K562 (cell line): ENCODE results near the gene OR52B6. TPM values are rescaled to one million over a fixed set of nuclear protein-coding genes. Genes with fewer than 3 reads are reported as not detected.
A peak's percentile ranks its signal among the peaks of the same experiment; 100 is the strongest.

Experiments used
- ATAC-seq: fragments of 200-7000 bp; cut with Tn5 transposase; 3 replicates; pipeline ENCODE4 v1.9.1; 2020; ENCODE audit warnings: moderate library complexity
- BruUV-seq: library from RNA; stranded (reverse); fragments of 400-500 nt; replicated peaks from 2 replicates; lab custom pipeline; 2021; lab: Mats Ljungman, UMichigan
- CTCF ChIA-PET: fragments of 300-600 bp; formaldehyde crosslinking; extraction: SDS; loops from one replicate; lab custom pipeline; 2021; ENCODE audit warnings: low intra/inter-chr PET ratio; lab: Yijun Ruan, JAX
- POLR2A ChIA-PET: fragments of 300-600, 350-650 bp; sonication (Branson Sonifier 250); formaldehyde crosslinking; extraction: SDS; loops from one replicate; lab custom pipeline; 2021; ENCODE audit warnings: antibody characterized with exemption, inconsistent platforms; lab: Yijun Ruan, JAX
- DNase-seq, 4 experiments: peaks; one replicate each; pipeline versions ENCODE4 v3.0.0 to v3.0.0-alpha.2; 2011 to 2018; ENCODE audit warnings: low spot score in 3 of 4, mixed read lengths in 3 of 4; ENCODE audit errors: extremely low read depth in 1 of 4
- FAIRE-seq: peaks from 2 replicates; lab custom pipeline; 2011; peaks lifted over from hg19 to GRCh38; lab: Jason Lieb, UNC
- H2AFZ ChIP-seq: 2 replicates; pipeline ENCODE4 v1.6.0; 2011; ENCODE audit warnings: low read depth, low read length, control low read depth, inconsistent platforms
- H3K27ac ChIP-seq: fragments of 200-600 bp; 3 replicates; pipeline ENCODE4 v1.8.0; 2011; ENCODE audit warnings: low read depth, mild to moderate bottlenecking, control low read depth, inconsistent platforms, low read length, moderate library complexity, mixed read lengths; ENCODE audit errors: extremely low read depth
- H3K27me3 ChIP-seq, 2 experiments: fragments of 300-600 bp in 1 of 2; 2 replicates in 1 of 2; 3 replicates in 1 of 2; pipeline versions ENCODE4 v1.6.0 to v1.8.0; 2011; ENCODE audit warnings: inconsistent platforms in 2 of 2, low read length in 2 of 2, mild to moderate bottlenecking in 1 of 2, mixed read lengths in 1 of 2, moderate library complexity in 1 of 2; ENCODE audit not compliant: control insufficient read depth in 2 of 2, insufficient read depth in 2 of 2
- H3K36me3 ChIP-seq: fragments of 300-600 bp; 3 replicates; pipeline ENCODE4 v1.8.0; 2011; ENCODE audit warnings: mild to moderate bottlenecking, low read length, inconsistent platforms; ENCODE audit not compliant: control insufficient read depth, insufficient read depth
- H3K4me1 ChIP-seq, 2 experiments: fragments of 200-600 bp in 1 of 2; replicated peaks in 1 of 2; 2 replicates in 1 of 2; 3 replicates in 1 of 2; pipeline versions ENCODE4 v1.5.1 to v1.8.0; 2011; ENCODE audit warnings: inconsistent platforms in 2 of 2, low read length in 2 of 2, mild to moderate bottlenecking in 1 of 2, mixed read lengths in 1 of 2, moderate library complexity in 1 of 2; ENCODE audit not compliant: control insufficient read depth in 2 of 2, insufficient read depth in 2 of 2
- H3K4me2 ChIP-seq: 2 replicates; pipeline ENCODE4 v1.6.1; 2011; ENCODE audit warnings: low read length, control low read depth, inconsistent platforms, mixed read lengths; ENCODE audit not compliant: insufficient read depth
- H3K4me3 ChIP-seq: fragments of 200-600 bp; sonication (generic), shearing (Covaris generic); 2 replicates; pipeline ENCODE4 v1.5.1; 2016; ENCODE audit warnings: control low read depth, inconsistent platforms
- H3K79me2 ChIP-seq: fragments of 200-600 bp; 3 replicates; pipeline ENCODE4 v1.8.0; 2011; ENCODE audit warnings: low read length, inconsistent platforms; ENCODE audit not compliant: control insufficient read depth, insufficient read depth
- H3K9ac ChIP-seq, 2 experiments: 2 replicates each; pipeline versions ENCODE4 v1.6.0 to v1.6.1; 2011; ENCODE audit warnings: low read depth in 2 of 2, low read length in 2 of 2, control low read depth in 1 of 2, inconsistent platforms in 1 of 2, mild to moderate bottlenecking in 1 of 2, mixed read lengths in 1 of 2; ENCODE audit not compliant: insufficient read depth in 1 of 2
- H3K9me1 ChIP-seq: one replicate; pipeline ENCODE4 v1.6.0; 2011; ENCODE audit warnings: inconsistent platforms, mild to moderate bottlenecking, low read length, moderate library complexity; ENCODE audit not compliant: control insufficient read depth, insufficient read depth
- H3K9me3 ChIP-seq: replicated peaks from 2 replicates; pipeline ENCODE4 v1.5.1; 2011; ENCODE audit warnings: low read depth, low read length, inconsistent platforms; ENCODE audit not compliant: control insufficient read depth, insufficient read depth
- H4K20me1 ChIP-seq: replicated peaks from 2 replicates; pipeline ENCODE4 v1.6.1; 2011; ENCODE audit warnings: low read length, inconsistent platforms, mixed read lengths; ENCODE audit not compliant: control insufficient read depth, insufficient read depth
- CBFA2T2 ChIP-seq: fragments of 450-650 bp; conservative IDR thresholded peaks from 2 replicates; pipeline ENCODE4 v1.6.1; 2017; ENCODE audit warnings: mild to moderate bottlenecking
- CC2D1A ChIP-seq: fragments of 450-650 bp; IDR thresholded peaks from 2 replicates; pipeline ENCODE4 v1.6.1; 2017; ENCODE audit warnings: mild to moderate bottlenecking
- CREBBP ChIP-seq: IDR thresholded peaks from one replicate; pipeline ENCODE4 v1.6.1; 2012; ENCODE audit warnings: low read depth, mild to moderate bottlenecking, control low read depth, inconsistent platforms, low read length
- EHMT2 ChIP-seq: fragments of 450-650 bp; IDR thresholded peaks from 2 replicates; pipeline ENCODE4 v1.6.1; 2018; ENCODE audit warnings: antibody characterized with exemption
- HDAC1 ChIP-seq, 2 experiments: fragments of 450-650 bp; IDR thresholded peaks; 2 replicates each; pipeline ENCODE4 v1.6.1; 2016 to 2017; ENCODE audit warnings: inconsistent platforms in 1 of 2, mild to moderate bottlenecking in 1 of 2, moderate library complexity in 1 of 2
- HEY1 ChIP-seq: fragments of 250-450 bp; sonication (Bioruptor Pico); IDR thresholded peaks from 2 replicates; pipeline ENCODE4 v1.5.0; 2020; ENCODE audit warnings: mild to moderate bottlenecking, moderate library complexity, borderline replicate concordance
- MCM2 ChIP-seq: fragments of 450-650 bp; IDR thresholded peaks from 2 replicates; pipeline ENCODE4 v1.6.1; 2017; ENCODE audit warnings: low read depth, mild to moderate bottlenecking
- NCOR1 ChIP-seq: fragments of 450-650 bp; IDR thresholded peaks from 2 replicates; pipeline ENCODE4 v1.6.1; 2016; ENCODE audit warnings: mild to moderate bottlenecking, moderate library complexity
- PML ChIP-seq: IDR thresholded peaks from 2 replicates; pipeline ENCODE4 v1.6.1; 2012; ENCODE audit warnings: low read length, inconsistent platforms
- RUNX1 ChIP-seq: sonication (generic); IDR thresholded peaks from 2 replicates; pipeline ENCODE4 v1.6.1; 2016; ENCODE audit warnings: antibody characterized with exemption, low read depth
- SRSF1 ChIP-seq: fragments of 200-400 bp; formaldehyde crosslinking; IDR thresholded peaks from 2 replicates; pipeline ENCODE4 v1.6.1; 2017; ENCODE audit warnings: mild to moderate bottlenecking, low read depth, low read length, moderate library complexity
- STAT6 ChIP-seq: sonication (generic); formaldehyde crosslinking; IDR thresholded peaks from 2 replicates; pipeline ENCODE4 v1.8.1; 2023; ENCODE audit warnings: mild to moderate bottlenecking, missing genetic modification reagents
- TEAD4 ChIP-seq, 2 experiments: sonication (generic) in 1 of 2; formaldehyde crosslinking in 1 of 2; IDR thresholded peaks; 2 replicates each; pipeline versions ENCODE4 v1.6.1 to v1.8.0; 2012 to 2022; ENCODE audit warnings: borderline replicate concordance in 1 of 2, inconsistent platforms in 1 of 2, low read length in 1 of 2, mild to moderate bottlenecking in 1 of 2, missing genetic modification reagents in 1 of 2
- YBX1 ChIP-seq: fragments of 450-650 bp; IDR thresholded peaks from 2 replicates; pipeline ENCODE4 v1.7.1; 2016; ENCODE audit warnings: mild to moderate bottlenecking
- ZNF184 ChIP-seq: sonication (generic); formaldehyde crosslinking; IDR thresholded peaks from 2 replicates; pipeline ENCODE4 v1.5.0; 2020; ENCODE audit warnings: missing genetic modification reagents
- ZNF224 ChIP-seq: sonication (generic); formaldehyde crosslinking; IDR thresholded peaks from 2 replicates; pipeline ENCODE4 v1.8.0; 2022; ENCODE audit warnings: mild to moderate bottlenecking, missing genetic modification reagents
- ZNF561 ChIP-seq: fragments of 450-650 bp; formaldehyde crosslinking; conservative IDR thresholded peaks from 2 replicates; pipeline ENCODE4 v1.4.0; 2020; ENCODE audit warnings: mild to moderate bottlenecking, moderate library complexity
- WGBS: fragments of 100-300 bp; shearing (Covaris generic); methylation state at CpG from one replicate; pipeline ENCODE4 v1.1.6; 2016; ENCODE audit warnings: low coverage, mixed read lengths; ENCODE audit not compliant: insufficient coverage; ENCODE audit errors: missing lambda C conversion rate; 5-methylcytosine and 5-hydroxymethylcytosine counted together
- in situ Hi-C: fragments of 300-500 bp; cut with MboI; formaldehyde crosslinking; loops from 4 replicates; pipeline ENCODE4 v1.15.0; 2018; ENCODE audit warnings: inconsistent platforms, mixed read lengths
- intact Hi-C: fragments of 100-400 bp; cut with micrococcal nuclease; formaldehyde crosslinking; loops from 2 replicates; pipeline ENCODE4 v1.14.2; 2022
- polyA plus RNA-seq, 8 experiments: library from polyadenylated mRNA; depleted of rRNA in 4 of 8; stranded (reverse) in 5 of 8; unstranded in 3 of 8; fragments of >200 nt; fragmentation: Nextera tagmentation in 2 of 8; fragmentation: Illumina TruSeq in 1 of 8; extraction: Ambion mirVana in 2 of 8; extraction: Trizol in 1 of 8; gene quantifications; 2 replicates each; pipeline versions ENCODE4 v1.2.1 to v1.2.3, GENCODE V29; 2011 to 2014; ENCODE audit warnings: inconsistent platforms in 1 of 8, missing spikeins in 1 of 8
- total RNA-seq, 7 experiments: library from RNA; depleted of rRNA in 6 of 7; stranded (reverse); fragments of >200 nt in 6 of 7; fragmentation: Illumina TruSeq in 2 of 7; extraction: Trizol in 2 of 7; gene quantifications; 2 replicates each; pipeline versions ENCODE4 v1.2.1 to v1.2.3, GENCODE V29; 2011 to 2021; ENCODE audit warnings: low replicate concordance in 1 of 7
- TF ChIP-seq, protein P1 (sequence below): fragments of 250-450 bp; sonication (Bioruptor Pico); IDR thresholded peaks from 2 replicates; pipeline ENCODE4 v1.5.0; 2022; ENCODE audit warnings: mild to moderate bottlenecking

OR52B6 gene
- total and polyA plus RNA-seq, 9 of the 15 experiments (the other 6 are each of a cell fraction or from before 2014, with no cell fraction given) = not detected

GRCh38 chr11:5591613-5592012, 10.9 kb downstream of the OR52B6 start:
- H3K4me3 ChIP-seq = no peak overlapping the region
- H2AFZ ChIP-seq = peak overlapping the region; percentile 48; the same call in 1 of the 2 replicates
- 24% methylated on average over 2 of the region's 3 CpGs for WGBS
- DNase-seq (peak; percentile 21 to 78 (median 36)), FAIRE-seq (peak; percentile 83), ATAC-seq (peak; percentile 60)
- POLR2A ChIA-PET = interaction anchor here (0.6 to 2.1 kb wide), 3 partner anchors 12 to 1057 kb away, joined by 3 to 7 read pairs (median 3); no protein-coding TSS in a partner anchor
- intact Hi-C loops (loop anchor here (10.0 kb wide), 2 partner anchors 87 to 307 kb away; partner anchors contain the start of gene UBQLN3), in situ Hi-C loops (no loop called here)
- CTCF ChIA-PET = no interaction called here
- no peaks in the 10 kb centered on the region for H4K20me1 ChIP-seq
- peaks cover 6 to 12% of the 10 kb centered on the region in 2 experiments; a peak in 4 of 5 replicates for H3K4me1 ChIP-seq
- H3K27me3 ChIP-seq = no peaks in the 10 kb centered on the region
- H3K79me2 ChIP-seq = no peaks in the 10 kb centered on the region
- no peaks in the 10 kb centered on the region; the same call in 1 of the 2 replicates for H3K9me3 ChIP-seq
- H3K9ac ChIP-seq = peak overlapping the region in 1 of 2 experiments; percentile 7; a peak in 1 of 4 replicates
- no TSS peak for BruUV-seq
- H3K36me3 ChIP-seq = no peaks in the 10 kb centered on the region; the same call in 2 of the 3 replicates
- H3K4me2 ChIP-seq = no peak overlapping the region
- H3K27ac ChIP-seq = peak overlapping the region; percentile 50
- no peaks in the 10 kb centered on the region for H3K9me1 ChIP-seq
- TF ChIP-seq CBFA2T2 (peak; percentile 66), NCOR1 (0 out of 2 replicates have a peak, but pooled peaks have one; percentile 26), TEAD4 (IDR thresholded peaks at IDR 0.05; ENCODE audit: low read length) (peak; percentile 78), TEAD4 (CRISPR knock-in tag; IDR thresholded peaks at IDR 0.05; ENCODE audit: borderline replicate concordance) (no peak), STAT6 (CRISPR knock-in tag) (no peak), HDAC1 (IDR thresholded peaks at IDR 0.05) (no peak), YBX1 (no peak), HEY1 (CRISPR knock-in tag) (no peak), RUNX1 (no peak), CREBBP (no peak), ZNF184 (CRISPR knock-in tag) (no peak), ZNF224 (CRISPR knock-in tag) (no peak), CC2D1A (0 out of 2 replicates have a peak, but pooled peaks have one; percentile 45), SRSF1 (no peak), ZNF561 (CRISPR knock-in tag) (no peak), MCM2 (no peak), EHMT2 (no peak), PML (no peak)
- TF ChIP-seq, protein P1, sequence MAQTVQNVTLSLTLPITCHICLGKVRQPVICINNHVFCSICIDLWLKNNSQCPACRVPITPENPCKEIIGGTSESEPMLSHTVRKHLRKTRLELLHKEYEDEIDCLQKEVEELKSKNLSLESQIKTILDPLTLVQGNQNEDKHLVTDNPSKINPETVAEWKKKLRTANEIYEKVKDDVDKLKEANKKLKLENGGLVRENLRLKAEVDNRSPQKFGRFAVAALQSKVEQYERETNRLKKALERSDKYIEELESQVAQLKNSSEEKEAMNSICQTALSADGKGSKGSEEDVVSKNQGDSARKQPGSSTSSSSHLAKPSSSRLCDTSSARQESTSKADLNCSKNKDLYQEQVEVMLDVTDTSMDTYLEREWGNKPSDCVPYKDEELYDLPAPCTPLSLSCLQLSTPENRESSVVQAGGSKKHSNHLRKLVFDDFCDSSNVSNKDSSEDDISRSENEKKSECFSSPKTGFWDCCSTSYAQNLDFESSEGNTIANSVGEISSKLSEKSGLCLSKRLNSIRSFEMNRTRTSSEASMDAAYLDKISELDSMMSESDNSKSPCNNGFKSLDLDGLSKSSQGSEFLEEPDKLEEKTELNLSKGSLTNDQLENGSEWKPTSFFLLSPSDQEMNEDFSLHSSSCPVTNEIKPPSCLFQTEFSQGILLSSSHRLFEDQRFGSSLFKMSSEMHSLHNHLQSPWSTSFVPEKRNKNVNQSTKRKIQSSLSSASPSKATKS = no peak
